ENCODE results near the gene SATB1. TPM values are rescaled to one million over a fixed set of nuclear protein-coding genes. Genes with fewer than 3 reads are reported as not detected.
A peak's percentile ranks its signal among the peaks of the same experiment; 100 is the strongest.

Gene SATB1
- total RNA-seq, 1 donor from 2014 or later, result 81.4 TPM

DNA sequence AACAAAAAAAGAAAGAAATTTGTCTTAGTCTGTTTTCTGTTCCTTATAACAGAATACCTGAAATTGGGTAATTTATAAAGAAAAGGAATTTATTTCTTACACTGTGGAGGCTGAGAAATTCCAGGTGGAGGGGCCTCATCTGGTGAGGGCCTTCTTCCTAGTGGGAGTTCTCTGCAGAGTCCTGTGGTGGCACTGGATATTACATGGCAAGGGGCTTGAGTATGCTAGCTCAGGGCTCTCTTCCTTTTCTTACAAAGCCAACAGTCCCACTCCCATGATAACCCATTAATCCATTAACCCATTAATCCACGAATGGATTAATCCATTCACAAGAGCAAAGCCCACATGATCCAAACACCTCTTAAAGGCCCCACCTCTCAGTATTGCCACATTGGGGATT lies 2.9 kb upstream of the SATB1 start:
- Mint-ChIP-seq H3K9me3 (no peaks in the 10 kb centered on the region), H3K4me3 (no peak overlapping the region), H3K27me3 (ENCODE audit: low read depth) (no peaks in the 10 kb centered on the region), H3K4me1 (peaks cover 18% of the 10 kb centered on the region), H3K27ac (no peak overlapping the region), H3K36me3 (no peaks in the 10 kb centered on the region)
- no peak for DNase-seq (ENCODE audit: low spot score in 2 of 2, unreplicated experiment in 2 of 2)
- TF ChIP-seq, protein P1, sequence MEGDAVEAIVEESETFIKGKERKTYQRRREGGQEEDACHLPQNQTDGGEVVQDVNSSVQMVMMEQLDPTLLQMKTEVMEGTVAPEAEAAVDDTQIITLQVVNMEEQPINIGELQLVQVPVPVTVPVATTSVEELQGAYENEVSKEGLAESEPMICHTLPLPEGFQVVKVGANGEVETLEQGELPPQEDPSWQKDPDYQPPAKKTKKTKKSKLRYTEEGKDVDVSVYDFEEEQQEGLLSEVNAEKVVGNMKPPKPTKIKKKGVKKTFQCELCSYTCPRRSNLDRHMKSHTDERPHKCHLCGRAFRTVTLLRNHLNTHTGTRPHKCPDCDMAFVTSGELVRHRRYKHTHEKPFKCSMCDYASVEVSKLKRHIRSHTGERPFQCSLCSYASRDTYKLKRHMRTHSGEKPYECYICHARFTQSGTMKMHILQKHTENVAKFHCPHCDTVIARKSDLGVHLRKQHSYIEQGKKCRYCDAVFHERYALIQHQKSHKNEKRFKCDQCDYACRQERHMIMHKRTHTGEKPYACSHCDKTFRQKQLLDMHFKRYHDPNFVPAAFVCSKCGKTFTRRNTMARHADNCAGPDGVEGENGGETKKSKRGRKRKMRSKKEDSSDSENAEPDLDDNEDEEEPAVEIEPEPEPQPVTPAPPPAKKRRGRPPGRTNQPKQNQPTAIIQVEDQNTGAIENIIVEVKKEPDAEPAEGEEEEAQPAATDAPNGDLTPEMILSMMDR (IDR thresholded peaks at IDR 0.05; ENCODE audit: unreplicated experiment), result no peak

DNA sequence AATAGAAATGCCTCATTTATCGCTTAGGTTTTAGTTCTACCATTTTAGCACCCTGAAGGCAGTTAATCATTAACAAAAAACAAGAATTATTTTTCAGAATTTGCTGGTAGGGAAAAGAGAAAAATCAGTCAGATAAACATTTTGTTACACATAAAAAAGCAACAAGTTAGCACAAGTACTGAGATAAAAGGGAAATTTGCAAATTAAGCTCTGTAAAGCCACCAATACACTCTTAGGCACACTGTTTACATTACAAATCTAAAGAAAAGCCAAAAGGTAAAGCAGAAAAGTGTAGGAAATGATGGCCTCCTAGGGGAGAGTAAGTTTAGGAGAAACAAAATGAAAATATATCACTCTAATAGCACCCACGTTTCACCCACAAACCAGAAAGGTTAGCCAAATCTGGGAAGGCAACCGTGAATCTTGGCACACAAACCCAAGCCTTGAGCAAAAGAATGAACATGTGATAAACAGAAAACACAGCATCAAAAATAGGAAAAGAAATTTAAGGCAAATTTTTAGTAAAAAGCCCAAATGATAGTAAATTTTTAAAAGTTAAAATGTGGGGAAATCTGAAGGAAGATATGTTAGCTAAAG lies 1.6 kb upstream of the SATB1 start:
- Mint-ChIP-seq H3K9me3 (no peaks in the 10 kb centered on the region), H3K36me3 (no peaks in the 10 kb centered on the region), H3K4me1 (peaks cover 30% of the 10 kb centered on the region), H3K4me3 (peak overlapping the region; percentile 85), H3K27me3 (ENCODE audit: low read depth) (no peaks in the 10 kb centered on the region), H3K27ac (peak overlapping the region; percentile 45)
- TF ChIP-seq, protein P1 (IDR thresholded peaks at IDR 0.05; ENCODE audit: unreplicated experiment), result no peak
- DNase-seq (ENCODE audit: low spot score in 2 of 2, unreplicated experiment in 2 of 2), result no peak

DNA sequence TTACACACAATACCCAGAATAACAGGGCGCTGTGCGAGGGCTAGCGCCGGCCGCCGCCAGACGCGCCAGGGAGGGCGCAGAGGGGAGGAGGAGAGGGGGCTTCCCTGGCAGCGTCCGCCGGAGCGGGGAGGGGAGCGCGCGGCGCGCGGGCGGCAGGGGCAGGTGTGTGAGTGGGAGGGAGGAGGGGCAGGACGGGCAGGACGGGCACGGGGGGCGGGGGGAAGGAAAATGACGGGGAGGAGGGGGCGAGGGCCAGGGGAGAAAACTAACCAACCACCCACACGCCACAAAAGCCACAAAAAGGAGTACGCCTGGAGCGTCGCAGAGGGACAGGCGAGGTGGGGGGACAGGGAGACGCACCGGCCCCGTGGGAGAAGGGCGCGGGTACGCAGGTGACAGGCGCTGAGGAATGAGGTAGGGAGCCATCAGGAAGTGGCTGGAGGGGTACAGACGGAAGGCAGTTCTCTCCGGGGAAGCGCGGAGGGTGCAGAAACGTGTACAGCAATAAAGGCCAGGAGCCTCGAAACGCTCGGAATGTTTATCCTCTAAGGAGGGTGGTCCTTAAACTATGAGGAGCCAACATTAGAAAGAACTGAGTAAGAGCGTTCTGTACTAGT lies 610 bp upstream of the SATB1 start:
- peak; percentile 64 to 79 for DNase-seq (ENCODE audit: low spot score in 2 of 2, unreplicated experiment in 2 of 2)
- TF ChIP-seq, protein P1 (IDR thresholded peaks at IDR 0.05; ENCODE audit: unreplicated experiment), result no peak
- H3K9me3 Mint-ChIP-seq, result no peaks in the 10 kb centered on the region
- H3K27me3 Mint-ChIP-seq (ENCODE audit: low read depth), result no peaks in the 10 kb centered on the region
- peak overlapping the region; percentile 85 for H3K4me3 Mint-ChIP-seq
- peaks cover 4% of the 10 kb centered on the region for H3K36me3 Mint-ChIP-seq
- H3K4me1 Mint-ChIP-seq, result peaks cover 37% of the 10 kb centered on the region
- peak overlapping the region; percentile 98 for H3K27ac Mint-ChIP-seq

DNA sequence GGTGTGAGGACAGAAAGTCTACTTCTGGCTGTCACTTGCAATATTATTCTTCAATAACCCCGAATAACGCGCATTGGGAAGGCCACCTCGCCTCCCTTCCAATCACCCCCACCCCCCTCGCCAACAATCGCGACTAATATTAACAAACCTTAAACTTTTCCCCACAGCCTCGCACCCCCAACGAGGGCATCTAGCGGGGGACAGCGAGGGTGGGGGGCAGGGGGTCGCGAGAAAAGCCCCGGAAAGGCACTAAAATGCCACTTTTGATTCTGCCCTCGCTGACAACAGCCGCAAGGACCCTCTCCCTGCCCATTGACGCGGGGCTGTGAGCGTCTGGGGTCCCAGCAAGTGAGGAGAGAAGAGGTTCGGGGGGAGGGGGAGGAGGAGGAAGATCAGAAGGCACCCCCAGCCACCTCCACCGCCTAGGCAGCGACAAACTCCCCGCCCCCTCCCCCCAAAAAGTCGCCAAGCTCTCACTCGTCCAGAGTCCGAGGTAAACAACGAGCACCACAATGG lies 868 bp downstream of the SATB1 start:
- TF ChIP-seq, protein P1 (IDR thresholded peaks at IDR 0.05; ENCODE audit: unreplicated experiment), result no peak
- Mint-ChIP-seq H3K4me3 (peak overlapping the region; percentile 85), H3K36me3 (peaks cover 12% of the 10 kb centered on the region), H3K9me3 (peaks cover 4% of the 10 kb centered on the region), H3K27me3 (ENCODE audit: low read depth) (no peaks in the 10 kb centered on the region), H3K27ac (peak overlapping the region; percentile 93), H3K4me1 (peaks cover 50% of the 10 kb centered on the region)
- DNase-seq (ENCODE audit: low spot score in 2 of 2, unreplicated experiment in 2 of 2), result peak in 1 of 2 experiments; percentile 40

DNA sequence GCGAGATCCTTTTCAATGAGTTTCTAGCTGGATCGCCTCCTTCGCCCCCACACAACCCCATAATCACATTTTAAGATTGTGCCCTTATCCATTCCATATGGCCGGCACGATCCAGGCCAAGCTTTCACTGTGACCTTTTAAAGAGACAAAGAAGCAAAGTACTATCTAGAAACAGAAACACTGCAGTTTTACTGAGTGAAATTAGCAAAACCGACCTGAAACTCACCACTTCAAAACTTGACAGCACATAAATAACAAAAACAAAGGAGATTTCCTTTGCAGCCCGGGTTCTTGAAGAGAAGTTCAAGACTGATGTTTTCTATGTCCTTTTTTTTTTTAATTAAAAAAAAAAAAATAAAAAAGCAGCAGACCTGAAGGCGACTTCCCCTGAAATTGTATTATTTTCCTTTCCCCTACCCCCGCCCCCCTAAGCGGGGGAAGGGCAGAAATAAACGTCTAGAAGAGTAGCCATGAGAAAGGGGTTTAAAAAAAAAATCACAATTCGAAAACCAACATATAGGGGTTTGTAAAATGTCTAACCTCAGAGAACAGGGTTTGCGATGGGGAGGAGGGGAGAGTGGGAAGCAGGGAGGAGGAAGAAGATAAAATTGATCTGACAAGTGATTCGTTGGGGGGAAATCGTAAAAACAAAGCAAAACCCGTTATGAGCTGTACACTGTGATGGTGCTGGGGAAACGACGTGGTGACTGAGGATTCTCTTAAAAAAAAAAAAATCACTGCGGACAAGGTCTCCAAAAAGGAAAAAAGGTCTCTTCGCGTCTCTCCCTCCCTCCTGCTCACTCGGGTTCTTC lies 1.5 kb downstream of the SATB1 start:
- Mint-ChIP-seq H3K4me3 (peak overlapping the region; percentile 85), H3K27me3 (ENCODE audit: low read depth) (no peaks in the 10 kb centered on the region), H3K27ac (peak overlapping the region; percentile 95), H3K4me1 (peaks cover 54% of the 10 kb centered on the region), H3K36me3 (peaks cover 12% of the 10 kb centered on the region), H3K9me3 (peaks cover 4% of the 10 kb centered on the region)
- peak in 1 of 2 experiments; percentile 39 for DNase-seq (ENCODE audit: low spot score in 2 of 2, unreplicated experiment in 2 of 2)
- TF ChIP-seq, protein P1 (IDR thresholded peaks at IDR 0.05; ENCODE audit: unreplicated experiment), result no peak

Measured in mesothelial cell of epicardium (in vitro differentiated cells).